HEK293 (cell line): ENCODE data around the gene HRCT1.

Experiments
- CTCF ChIA-PET: fragments of 350-600 bp; formaldehyde crosslinking; extraction: SDS; loops from one replicate; lab custom pipeline; 2021; ENCODE audit warnings: antibody characterized with exemption; lab: Yijun Ruan, JAX
- POLR2A ChIA-PET: fragments of 300-600 bp; formaldehyde crosslinking; extraction: SDS; loops from one replicate; lab custom pipeline; 2020; ENCODE audit warnings: antibody characterized with exemption, inconsistent platforms; lab: Yijun Ruan, JAX
- H3K27ac ChIP-seq: fragments of 200-500 bp; sonication (Bioruptor generic); 2 replicates; pipeline ENCODE4 v1.5.1; 2014; ENCODE audit warnings: low read depth, low read length, control low read depth, inconsistent platforms; ENCODE audit errors: extremely low read depth
- H3K36me3 ChIP-seq, 2 experiments: fragments of 200-500 bp in 1 of 2; sonication (Bioruptor generic) in 1 of 2; 1 replicate in 1 of 2; 2 replicates in 1 of 2; pipeline ENCODE4 v1.5.1; 2014 to 2017; ENCODE audit warnings: inconsistent platforms in 2 of 2, low read length in 2 of 2; ENCODE audit not compliant: control insufficient read depth in 2 of 2, insufficient read depth in 1 of 2
- H3K4me1 ChIP-seq: fragments of 200-500 bp; sonication (Bioruptor generic); 2 replicates; pipeline ENCODE4 v1.5.1; 2014; ENCODE audit warnings: mild to moderate bottlenecking, low read length, inconsistent platforms; ENCODE audit not compliant: control insufficient read depth, insufficient read depth
- H3K4me3 ChIP-seq: 2 replicates; pipeline ENCODE4 v1.5.1; 2011; ENCODE audit warnings: low read depth, mild to moderate bottlenecking, control low read depth, low read length, moderate library complexity
- H3K9me3 ChIP-seq: fragments of 200-500 bp; sonication (Bioruptor generic); 2 replicates; pipeline ENCODE4 v1.5.1; 2014; ENCODE audit warnings: low read depth, low read length, inconsistent platforms; ENCODE audit not compliant: control insufficient read depth, insufficient read depth
- EGR2 ChIP-seq: fragments of 450-650 bp; formaldehyde crosslinking; IDR thresholded peaks from 2 replicates; pipeline ENCODE4 v1.5.1; 2016; ENCODE audit warnings: low read depth, missing biosample characterization, missing genetic modification characterization
- GLI4 ChIP-seq: fragments of 450-650 bp; formaldehyde crosslinking; IDR thresholded peaks from 2 replicates; pipeline ENCODE4 v1.5.1; 2016; ENCODE audit warnings: missing biosample characterization, missing genetic modification characterization
- GLIS2 ChIP-seq: fragments of 450-650 bp; formaldehyde crosslinking; IDR thresholded peaks from 2 replicates; pipeline ENCODE4 v1.5.1; 2016; ENCODE audit warnings: missing biosample characterization, missing genetic modification characterization
- KLF1 ChIP-seq: fragments of 450-650 bp; formaldehyde crosslinking; IDR thresholded peaks from 2 replicates; pipeline ENCODE4 v1.5.1; 2016; ENCODE audit warnings: missing biosample characterization, missing genetic modification characterization
- RBAK ChIP-seq: fragments of 450-650 bp; formaldehyde crosslinking; IDR thresholded peaks from 2 replicates; pipeline ENCODE4 v1.5.1; 2016; ENCODE audit warnings: missing biosample characterization, missing genetic modification characterization
- SP7 ChIP-seq: fragments of 450-650 bp; formaldehyde crosslinking; IDR thresholded peaks from 2 replicates; pipeline ENCODE4 v1.5.1; 2016; ENCODE audit warnings: missing biosample characterization, missing genetic modification characterization
- WT1 ChIP-seq: fragments of 450-650 bp; formaldehyde crosslinking; IDR thresholded peaks from 2 replicates; pipeline ENCODE4 v1.5.1; 2016; ENCODE audit warnings: missing biosample characterization, missing genetic modification characterization
- ZBTB48 ChIP-seq: fragments of 450-650 bp; formaldehyde crosslinking; IDR thresholded peaks from 2 replicates; pipeline ENCODE4 v1.5.1; 2016; ENCODE audit warnings: missing biosample characterization, missing genetic modification characterization
- ZIC2 ChIP-seq: fragments of 450-650 bp; formaldehyde crosslinking; IDR thresholded peaks from 2 replicates; pipeline ENCODE4 v1.5.1; 2016; ENCODE audit warnings: missing biosample characterization, missing genetic modification characterization
- ZNF10 ChIP-seq: fragments of 450-650 bp; formaldehyde crosslinking; IDR thresholded peaks from 2 replicates; pipeline ENCODE4 v1.5.1; 2017; ENCODE audit warnings: missing biosample characterization, missing genetic modification characterization
- ZNF121 ChIP-seq: fragments of 450-650 bp; formaldehyde crosslinking; IDR thresholded peaks from 2 replicates; pipeline ENCODE4 v1.5.1; 2016; ENCODE audit warnings: missing biosample characterization, missing genetic modification characterization
- ZNF169 ChIP-seq: fragments of 450-650 bp; formaldehyde crosslinking; IDR thresholded peaks from 2 replicates; pipeline ENCODE4 v1.5.1; 2016; ENCODE audit warnings: missing biosample characterization, missing genetic modification characterization
- ZNF202 ChIP-seq: fragments of 450-650 bp; formaldehyde crosslinking; IDR thresholded peaks from 2 replicates; pipeline ENCODE4 v1.5.1; 2016; ENCODE audit warnings: missing biosample characterization, missing genetic modification characterization, borderline replicate concordance
- ZNF24 ChIP-seq: fragments of 450-650 bp; formaldehyde crosslinking; IDR thresholded peaks from 2 replicates; pipeline ENCODE4 v1.5.1; 2016; ENCODE audit warnings: missing biosample characterization, missing genetic modification characterization
- ZNF266 ChIP-seq: fragments of 450-650 bp; formaldehyde crosslinking; IDR thresholded peaks from 2 replicates; pipeline ENCODE4 v1.5.1; 2016; ENCODE audit warnings: missing biosample characterization, missing genetic modification characterization, low read depth
- ZNF280D ChIP-seq: fragments of 450-650 bp; formaldehyde crosslinking; IDR thresholded peaks from 2 replicates; pipeline ENCODE4 v1.5.1; 2016; ENCODE audit warnings: missing biosample characterization, missing genetic modification characterization
- ZNF302 ChIP-seq: fragments of 450-650 bp; formaldehyde crosslinking; IDR thresholded peaks from 2 replicates; pipeline ENCODE4 v1.5.1; 2016; ENCODE audit warnings: missing biosample characterization, missing genetic modification characterization, low read depth
- ZNF341 ChIP-seq: fragments of 450-650 bp; formaldehyde crosslinking; IDR thresholded peaks from 2 replicates; pipeline ENCODE4; 2016; ENCODE audit warnings: low read depth, missing biosample characterization, missing genetic modification characterization
- ZNF366 ChIP-seq: fragments of 450-650 bp; formaldehyde crosslinking; conservative IDR thresholded peaks from 2 replicates; pipeline ENCODE4 v1.5.1; 2016; ENCODE audit warnings: missing biosample characterization, missing genetic modification characterization
- ZNF394 ChIP-seq: fragments of 450-650 bp; formaldehyde crosslinking; IDR thresholded peaks from 2 replicates; pipeline ENCODE4 v1.5.1; 2016; ENCODE audit warnings: missing biosample characterization, missing genetic modification characterization, mild to moderate bottlenecking, moderate library complexity, borderline replicate concordance
- ZNF473 ChIP-seq: fragments of 450-650 bp; formaldehyde crosslinking; IDR thresholded peaks from 2 replicates; pipeline ENCODE4 v1.5.1; 2017; ENCODE audit warnings: missing biosample characterization, missing genetic modification characterization
- ZNF629 ChIP-seq: fragments of 450-650 bp; formaldehyde crosslinking; IDR thresholded peaks from 2 replicates; pipeline ENCODE4 v1.5.1; 2017; ENCODE audit warnings: missing biosample characterization, missing genetic modification characterization
- ZNF660 ChIP-seq: fragments of 450-650 bp; IDR thresholded peaks from 2 replicates; pipeline ENCODE4 v1.5.1; 2018; ENCODE audit warnings: missing biosample characterization, mild to moderate bottlenecking, missing genetic modification characterization
- ZSCAN30 ChIP-seq: fragments of 450-650 bp; IDR thresholded peaks from 2 replicates; pipeline ENCODE4 v1.5.1; 2018; ENCODE audit warnings: missing biosample characterization, mild to moderate bottlenecking, missing genetic modification characterization, moderate library complexity
- ZXDB ChIP-seq: fragments of 450-650 bp; formaldehyde crosslinking; IDR thresholded peaks from 2 replicates; pipeline ENCODE4 v1.5.1; 2016; ENCODE audit warnings: missing biosample characterization, missing genetic modification characterization
- TF ChIP-seq, protein P1 (sequence below): sonication (generic); formaldehyde crosslinking; IDR thresholded peaks from 2 replicates; pipeline ENCODE4 v1.8.1; 2022; ENCODE audit warnings: mild to moderate bottlenecking, moderate library complexity, missing genetic modification reagents
- TF ChIP-seq, protein P2 (sequence below): fragments of 450-650 bp; formaldehyde crosslinking; IDR thresholded peaks from 2 replicates; pipeline ENCODE4 v1.5.1; 2016; ENCODE audit warnings: missing biosample characterization, missing genetic modification characterization
- TF ChIP-seq, protein P3 (sequence below): fragments of 450-650 bp; IDR thresholded peaks from 2 replicates; pipeline ENCODE4 v1.5.1; 2018; ENCODE audit warnings: missing biosample characterization, mild to moderate bottlenecking, missing genetic modification characterization

The HRCT1 gene

DNA sequence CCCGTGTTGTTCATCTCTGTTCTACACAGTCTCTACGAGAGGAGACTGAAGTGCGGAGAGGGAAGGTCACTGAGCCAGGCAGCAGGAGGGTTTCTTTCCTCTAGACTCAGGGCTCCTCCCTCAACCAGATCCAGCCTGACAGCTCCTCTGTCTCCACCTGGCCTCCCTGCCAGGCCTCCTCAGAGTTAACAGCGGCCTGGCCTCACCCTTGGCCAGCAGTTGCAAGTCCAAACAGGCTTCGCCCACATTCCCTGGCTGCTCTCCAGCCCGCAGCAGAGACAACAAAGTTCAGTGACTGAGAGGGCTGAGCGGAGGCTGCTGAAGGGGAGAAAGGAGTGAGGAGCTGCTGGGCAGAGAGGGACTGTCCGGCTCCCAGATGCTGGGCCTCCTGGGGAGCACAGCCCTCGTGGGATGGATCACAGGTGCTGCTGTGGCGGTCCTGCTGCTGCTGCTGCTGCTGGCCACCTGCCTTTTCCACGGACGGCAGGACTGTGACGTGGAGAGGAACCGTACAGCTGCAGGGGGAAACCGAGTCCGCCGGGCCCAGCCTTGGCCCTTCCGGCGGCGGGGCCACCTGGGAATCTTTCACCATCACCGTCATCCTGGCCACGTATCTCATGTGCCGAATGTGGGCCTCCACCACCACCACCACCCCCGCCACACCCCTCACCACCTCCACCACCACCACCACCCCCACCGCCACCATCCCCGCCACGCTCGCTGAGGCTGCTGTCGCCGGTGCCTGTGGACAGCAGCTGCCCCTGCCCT, at the start of gene HRCT1:
TSS of gene HRCT1 (plus strand) at position 291 of the 768 bp plus-strand sequence. CDS start at position 377, 86 bp downstream.
- ChIA-PET POLR2A (interaction anchor here (0.5 to 1.5 kb wide), 9 partner anchors 8 to 215 kb away, joined by 3 to 6 read pairs (median 3); partner anchors contain the start of genes CREB3, HINT2 and TLN1), CTCF (interaction anchor here (0.7 to 7.1 kb wide), 11 partner anchors 12 to 1206 kb away, joined by 3 to 85 read pairs (median 4); no protein-coding TSS in a partner anchor)
- H3K4me3 ChIP-seq, result no peak within 1 kb of the TSS; the same call in 1 of the 2 replicates
- no peaks in the 10 kb centered on the region for H3K9me3 ChIP-seq
- H3K27ac ChIP-seq, result 0 out of 2 replicates have a peak within 1 kb of the TSS, but pooled peaks have one; percentile 35
- H3K36me3 ChIP-seq, result no peaks in the 10 kb centered on the region
- H3K4me1 ChIP-seq, result peaks cover 10% of the 10 kb centered on the region
- peak; percentile 74; the same call in 1 of the 2 replicates for TF ChIP-seq ZNF10 (tag by site-specific recombination)
- no peak for TF ChIP-seq ZNF280D (tag by site-specific recombination)
- TF ChIP-seq, protein P1, sequence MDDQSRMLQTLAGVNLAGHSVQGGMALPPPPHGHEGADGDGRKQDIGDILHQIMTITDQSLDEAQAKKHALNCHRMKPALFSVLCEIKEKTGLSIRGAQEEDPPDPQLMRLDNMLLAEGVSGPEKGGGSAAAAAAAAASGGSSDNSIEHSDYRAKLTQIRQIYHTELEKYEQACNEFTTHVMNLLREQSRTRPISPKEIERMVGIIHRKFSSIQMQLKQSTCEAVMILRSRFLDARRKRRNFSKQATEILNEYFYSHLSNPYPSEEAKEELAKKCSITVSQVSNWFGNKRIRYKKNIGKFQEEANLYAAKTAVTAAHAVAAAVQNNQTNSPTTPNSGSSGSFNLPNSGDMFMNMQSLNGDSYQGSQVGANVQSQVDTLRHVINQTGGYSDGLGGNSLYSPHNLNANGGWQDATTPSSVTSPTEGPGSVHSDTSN (CRISPR knock-in tag), result peak; percentile 58; the same call in 1 of the 2 replicates
- TF ChIP-seq GLIS2 (tag by site-specific recombination), result peak; percentile 23; the same call in 1 of the 2 replicates
- no peak for TF ChIP-seq RBAK
- TF ChIP-seq ZNF169 (tag by site-specific recombination), result no peak
- TF ChIP-seq, protein P2, sequence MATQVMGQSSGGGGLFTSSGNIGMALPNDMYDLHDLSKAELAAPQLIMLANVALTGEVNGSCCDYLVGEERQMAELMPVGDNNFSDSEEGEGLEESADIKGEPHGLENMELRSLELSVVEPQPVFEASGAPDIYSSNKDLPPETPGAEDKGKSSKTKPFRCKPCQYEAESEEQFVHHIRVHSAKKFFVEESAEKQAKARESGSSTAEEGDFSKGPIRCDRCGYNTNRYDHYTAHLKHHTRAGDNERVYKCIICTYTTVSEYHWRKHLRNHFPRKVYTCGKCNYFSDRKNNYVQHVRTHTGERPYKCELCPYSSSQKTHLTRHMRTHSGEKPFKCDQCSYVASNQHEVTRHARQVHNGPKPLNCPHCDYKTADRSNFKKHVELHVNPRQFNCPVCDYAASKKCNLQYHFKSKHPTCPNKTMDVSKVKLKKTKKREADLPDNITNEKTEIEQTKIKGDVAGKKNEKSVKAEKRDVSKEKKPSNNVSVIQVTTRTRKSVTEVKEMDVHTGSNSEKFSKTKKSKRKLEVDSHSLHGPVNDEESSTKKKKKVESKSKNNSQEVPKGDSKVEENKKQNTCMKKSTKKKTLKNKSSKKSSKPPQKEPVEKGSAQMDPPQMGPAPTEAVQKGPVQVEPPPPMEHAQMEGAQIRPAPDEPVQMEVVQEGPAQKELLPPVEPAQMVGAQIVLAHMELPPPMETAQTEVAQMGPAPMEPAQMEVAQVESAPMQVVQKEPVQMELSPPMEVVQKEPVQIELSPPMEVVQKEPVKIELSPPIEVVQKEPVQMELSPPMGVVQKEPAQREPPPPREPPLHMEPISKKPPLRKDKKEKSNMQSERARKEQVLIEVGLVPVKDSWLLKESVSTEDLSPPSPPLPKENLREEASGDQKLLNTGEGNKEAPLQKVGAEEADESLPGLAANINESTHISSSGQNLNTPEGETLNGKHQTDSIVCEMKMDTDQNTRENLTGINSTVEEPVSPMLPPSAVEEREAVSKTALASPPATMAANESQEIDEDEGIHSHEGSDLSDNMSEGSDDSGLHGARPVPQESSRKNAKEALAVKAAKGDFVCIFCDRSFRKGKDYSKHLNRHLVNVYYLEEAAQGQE (tag by site-specific recombination), result peak; percentile 37
- TF ChIP-seq KLF1 (tag by site-specific recombination), result peak; percentile 82
- no peak for TF ChIP-seq ZNF202 (tag by site-specific recombination)
- no peak for TF ChIP-seq GLI4 (tag by site-specific recombination)
- 0 out of 2 replicates have a peak, but pooled peaks have one; percentile 27 for TF ChIP-seq ZNF660
- peak; percentile 40; the same call in 1 of the 2 replicates for TF ChIP-seq ZNF366 (tag by site-specific recombination)
- TF ChIP-seq ZNF302 (tag by site-specific recombination), result no peak
- no peak for TF ChIP-seq ZNF473 (tag by site-specific recombination)
- peak; percentile 42 for TF ChIP-seq ZIC2 (tag by site-specific recombination)
- TF ChIP-seq, protein P3, sequence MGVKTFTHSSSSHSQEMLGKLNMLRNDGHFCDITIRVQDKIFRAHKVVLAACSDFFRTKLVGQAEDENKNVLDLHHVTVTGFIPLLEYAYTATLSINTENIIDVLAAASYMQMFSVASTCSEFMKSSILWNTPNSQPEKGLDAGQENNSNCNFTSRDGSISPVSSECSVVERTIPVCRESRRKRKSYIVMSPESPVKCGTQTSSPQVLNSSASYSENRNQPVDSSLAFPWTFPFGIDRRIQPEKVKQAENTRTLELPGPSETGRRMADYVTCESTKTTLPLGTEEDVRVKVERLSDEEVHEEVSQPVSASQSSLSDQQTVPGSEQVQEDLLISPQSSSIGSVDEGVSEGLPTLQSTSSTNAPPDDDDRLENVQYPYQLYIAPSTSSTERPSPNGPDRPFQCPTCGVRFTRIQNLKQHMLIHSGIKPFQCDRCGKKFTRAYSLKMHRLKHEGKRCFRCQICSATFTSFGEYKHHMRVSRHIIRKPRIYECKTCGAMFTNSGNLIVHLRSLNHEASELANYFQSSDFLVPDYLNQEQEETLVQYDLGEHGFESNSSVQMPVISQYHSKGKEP (tag by site-specific recombination), result peak; percentile 29; the same call in 1 of the 2 replicates
- TF ChIP-seq ZSCAN30 (tag by site-specific recombination), result 0 out of 2 replicates have a peak, but pooled peaks have one; percentile 44
- TF ChIP-seq WT1 (tag by site-specific recombination), result peak; percentile 72
- 0 out of 2 replicates have a peak, but pooled peaks have one; percentile 27 for TF ChIP-seq ZNF24
- peak; percentile 41; the same call in 1 of the 2 replicates for TF ChIP-seq ZNF629
- TF ChIP-seq ZNF121, result peak; percentile 49; the same call in 1 of the 2 replicates
- TF ChIP-seq ZNF266 (tag by site-specific recombination), result no peak
- 0 out of 2 replicates have a peak, but pooled peaks have one; percentile 25 for TF ChIP-seq ZXDB (tag by site-specific recombination)
- 0 out of 2 replicates have a peak, but pooled peaks have one; percentile 16 for TF ChIP-seq ZNF341
- TF ChIP-seq EGR2, result 0 out of 2 replicates have a peak, but pooled peaks have one; percentile 10
- TF ChIP-seq ZBTB48 (tag by site-specific recombination), result peak; percentile 69
- TF ChIP-seq ZNF394 (tag by site-specific recombination), result peak; percentile 66; the same call in 1 of the 2 replicates
- peak; percentile 76 for TF ChIP-seq SP7
